HK-2 (cell line): ENCODE data around the gene TAS2R41.

Experiments
- DNase-seq: peaks from one replicate; pipeline ENCODE4 v3.0.0-alpha.2; 2018; ENCODE audit not compliant: unreplicated experiment

The TAS2R41 gene

DNA sequence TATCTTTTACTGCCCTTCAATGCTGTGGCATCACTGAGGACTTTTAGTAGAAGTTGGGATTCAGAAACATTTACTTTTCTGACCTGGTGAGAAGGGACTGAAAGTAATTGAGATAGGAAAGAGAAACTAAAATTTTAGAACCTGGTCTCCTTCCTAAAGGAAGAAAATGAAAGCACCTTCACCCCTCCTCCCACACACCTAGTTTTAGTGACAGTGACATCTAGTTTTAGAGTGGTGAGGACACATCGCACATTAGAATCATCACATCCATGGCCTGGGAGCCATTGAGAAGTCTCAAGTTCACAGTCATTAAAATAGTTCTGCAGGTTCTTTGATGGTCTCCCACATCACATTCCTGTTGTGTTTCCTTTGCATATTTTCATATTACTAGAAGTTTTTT, 16.1 kb downstream of the TAS2R41 start:
- DNase-seq = no peak

DNA sequence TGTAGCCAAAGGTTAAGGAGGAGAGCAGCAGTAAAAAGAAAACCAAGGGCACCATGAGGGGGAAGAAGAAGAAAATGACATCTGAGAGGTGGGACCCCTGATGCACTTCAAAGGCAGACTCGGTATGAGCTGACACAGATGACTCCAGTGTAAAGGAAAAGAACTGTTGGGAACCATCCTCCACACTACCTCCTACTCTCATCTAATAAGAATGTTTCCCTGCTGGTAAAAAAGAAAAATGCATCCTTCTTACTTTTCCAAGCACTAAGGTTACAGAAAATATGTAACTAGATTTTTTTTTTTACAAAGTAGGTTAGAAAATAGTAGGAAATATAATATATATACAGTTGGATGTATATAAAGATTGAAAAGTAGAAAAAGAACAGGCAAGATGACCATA, 16.9 kb downstream of the TAS2R41 start:
- DNase-seq = no peak

DNA sequence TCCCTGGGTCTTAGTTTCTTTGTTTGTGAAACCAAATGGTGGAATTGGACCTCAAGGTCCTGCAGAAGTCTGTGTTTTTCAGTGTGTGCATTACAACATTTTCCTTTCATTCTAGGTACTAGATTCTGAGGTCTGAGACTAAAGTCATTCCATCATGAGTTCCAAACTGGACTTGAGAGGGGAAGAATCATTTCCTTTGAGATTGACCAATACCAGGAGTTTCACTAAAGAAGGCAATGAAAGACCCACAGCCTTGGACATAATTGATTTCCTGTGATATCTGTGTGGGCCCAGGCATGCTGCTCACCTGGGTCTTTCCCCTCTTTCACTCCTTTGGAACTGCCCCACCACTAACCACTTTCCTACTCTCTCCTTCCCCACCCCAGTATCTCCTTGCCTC, 18.2 kb downstream of the TAS2R41 start:
- no peak for DNase-seq

DNA sequence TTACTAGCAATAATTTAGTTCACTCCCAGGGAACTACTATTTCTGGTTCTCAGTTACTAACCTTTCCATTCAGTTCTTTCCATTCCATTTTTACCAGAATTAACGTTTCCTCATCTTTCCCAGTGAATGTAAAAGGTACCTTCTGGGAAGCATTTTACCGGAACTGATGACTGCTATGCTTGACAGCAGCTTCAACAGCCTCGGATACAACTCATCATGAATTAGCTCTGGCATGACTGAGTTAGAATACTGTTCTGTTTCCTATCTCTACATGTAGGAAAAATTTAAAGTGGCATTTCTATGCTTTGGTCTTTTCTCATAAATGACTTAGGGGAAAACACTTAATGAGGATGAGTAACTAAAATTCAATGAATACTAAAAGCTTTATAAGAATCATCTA, 18.6 kb downstream of the TAS2R41 start:
- no peak for DNase-seq

DNA sequence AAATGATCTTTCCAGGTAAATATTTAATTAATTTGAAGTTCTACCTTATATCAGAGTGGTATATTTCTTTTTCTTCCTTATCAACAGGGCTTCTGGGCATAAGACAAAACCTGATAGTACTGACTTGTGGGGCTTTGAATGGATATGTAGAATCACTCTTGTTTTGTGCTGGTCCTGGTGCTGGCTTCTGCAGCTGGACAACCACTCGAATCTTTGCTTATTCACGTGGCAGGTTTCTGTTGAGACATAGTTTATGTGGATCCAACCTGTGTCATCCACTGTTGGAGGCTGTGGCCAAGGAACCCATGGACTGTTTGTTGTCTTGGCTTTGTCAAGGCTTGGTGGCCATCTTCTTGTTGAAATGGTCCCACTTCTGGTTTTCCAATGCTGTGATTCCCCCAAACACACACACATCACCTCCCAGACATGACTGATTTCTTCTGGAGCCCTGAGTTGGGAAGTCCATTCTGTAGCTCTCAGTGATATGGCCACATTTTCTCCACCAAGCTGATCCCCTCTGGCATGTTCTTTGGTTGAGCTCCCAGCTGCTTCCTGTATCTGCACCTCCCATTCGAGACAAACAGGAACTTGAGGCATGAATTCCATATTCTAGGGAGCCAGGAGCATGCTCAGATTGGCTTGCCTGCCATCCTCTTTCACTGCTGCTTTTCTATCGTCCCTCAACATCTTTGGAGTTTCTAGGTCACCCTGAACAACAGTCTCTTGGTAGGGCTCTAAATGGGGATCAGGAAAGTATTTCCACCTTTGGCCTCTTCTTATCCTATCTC, 19.5 kb downstream of the TAS2R41 start:
- no peak for DNase-seq

DNA sequence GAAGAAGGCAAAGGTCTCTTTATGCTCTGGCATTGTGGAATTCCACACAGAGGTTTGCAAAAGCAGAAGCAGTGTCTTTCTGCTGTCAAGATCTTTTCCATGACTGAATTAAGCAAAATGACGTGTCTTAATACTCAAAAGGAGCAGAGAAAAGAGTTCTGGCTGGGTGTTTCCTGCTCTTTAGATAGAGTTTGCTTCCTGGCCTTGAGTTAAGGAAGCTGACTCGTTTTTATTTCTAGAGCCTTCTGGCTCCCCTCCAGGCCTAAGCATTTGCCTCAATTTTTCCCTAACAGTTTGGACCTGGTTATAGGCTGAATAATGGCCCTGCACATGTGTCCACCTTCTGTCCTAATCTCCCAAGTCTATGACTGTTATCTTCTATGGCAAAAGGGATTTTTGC, 21.6 kb downstream of the TAS2R41 start:
- DNase-seq = no peak

DNA sequence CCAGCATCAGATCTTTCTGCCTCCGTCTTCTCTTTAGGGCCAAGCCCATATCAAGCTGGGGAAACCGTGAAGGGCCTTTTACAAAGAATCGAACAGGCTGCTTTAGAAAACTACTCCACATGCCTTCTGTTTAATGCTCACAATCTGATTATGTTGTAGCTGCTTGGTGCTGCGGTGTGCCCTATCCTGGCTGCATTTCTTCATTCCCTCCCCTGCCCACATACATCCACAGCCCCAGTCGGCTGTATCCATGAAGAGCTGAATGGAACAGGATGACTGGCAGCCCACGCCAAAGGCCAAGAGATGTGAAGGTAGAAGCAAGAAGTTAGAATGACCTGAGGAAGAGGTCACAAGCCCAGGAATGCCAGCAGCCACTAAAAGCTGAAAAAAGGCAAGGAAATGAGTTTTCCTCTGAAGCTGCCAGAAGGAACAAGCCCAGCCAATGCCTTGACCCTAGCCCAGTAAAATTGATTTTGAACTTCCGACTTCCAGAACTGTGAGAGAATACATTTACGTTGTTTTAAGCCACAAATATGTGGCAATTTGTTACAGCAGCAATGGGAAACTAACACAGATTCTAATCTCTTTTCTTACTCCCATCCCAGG, 22.2 kb downstream of the TAS2R41 start:
- no peak for DNase-seq

DNA sequence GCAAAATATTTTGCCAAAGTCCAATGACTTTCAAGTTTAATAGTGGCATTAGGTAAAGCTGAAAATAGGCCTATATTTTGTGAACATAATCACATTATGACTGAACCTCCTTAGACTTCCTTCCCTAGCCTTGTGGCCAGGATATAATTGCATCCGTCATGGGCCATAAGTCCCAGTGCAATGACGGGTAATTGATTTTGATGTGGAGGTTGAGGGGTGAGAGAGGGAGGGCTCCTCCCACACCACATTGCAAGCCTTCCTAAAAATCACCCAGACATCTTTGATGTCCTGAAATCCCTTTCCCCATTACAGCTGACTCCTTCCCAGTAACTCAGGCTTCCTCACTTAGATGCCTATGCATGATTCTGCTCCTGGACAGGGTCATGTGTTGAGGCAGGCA, 25.6 kb downstream of the TAS2R41 start:
- no peak for DNase-seq

DNA sequence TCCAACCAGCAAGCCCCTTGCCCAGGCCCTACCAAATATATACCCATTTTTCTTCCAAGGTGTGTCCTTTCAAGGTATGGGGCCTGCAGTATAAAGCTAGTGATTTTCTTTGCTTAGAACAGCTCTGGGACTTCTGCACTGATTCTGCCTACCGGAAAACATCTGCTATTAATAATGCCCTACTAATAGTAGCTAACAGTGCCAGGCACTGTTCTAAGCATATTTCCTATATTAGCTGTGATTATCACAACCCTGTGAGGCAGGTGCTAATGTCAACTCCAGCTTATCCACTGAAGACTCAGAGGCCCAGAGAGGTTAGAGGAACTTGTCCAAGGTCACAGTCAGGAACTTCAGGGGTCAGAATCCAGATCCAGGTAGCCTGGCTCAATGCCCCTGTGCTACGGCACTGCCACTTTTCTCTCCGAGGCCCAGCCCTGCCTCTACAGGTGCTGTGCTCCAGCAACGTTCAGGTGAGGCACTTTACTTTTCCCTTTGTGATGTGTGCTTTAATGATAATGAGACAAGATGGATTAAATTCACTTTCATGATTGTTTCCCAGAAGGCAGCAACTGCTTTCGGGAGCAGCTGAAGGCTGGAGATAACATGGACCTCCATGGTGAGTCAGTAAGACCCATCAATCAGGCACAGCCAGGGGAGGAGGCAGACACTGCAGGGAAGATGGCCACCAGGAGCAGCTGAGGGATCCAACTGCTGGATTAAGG, 26.7 kb downstream of the TAS2R41 start:
- no peak for DNase-seq

DNA sequence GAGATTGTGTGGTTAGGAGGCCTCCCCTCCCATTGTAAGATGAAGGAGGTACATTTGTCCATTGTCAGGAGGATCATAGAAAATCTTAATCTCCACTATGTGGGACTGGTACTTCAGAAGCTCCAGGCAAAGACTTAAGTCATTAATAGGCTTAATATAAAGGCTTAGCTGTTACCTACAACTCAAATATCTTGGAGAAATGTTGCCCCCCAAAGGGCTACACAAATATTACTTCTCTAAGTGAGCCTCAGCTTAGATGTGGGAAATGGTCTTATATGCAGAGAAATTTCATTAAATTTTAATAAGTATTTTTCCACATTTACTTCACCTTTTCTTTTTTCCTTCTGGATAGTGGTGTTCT, 27.2 kb downstream of the TAS2R41 start:
- no peak for DNase-seq

DNA sequence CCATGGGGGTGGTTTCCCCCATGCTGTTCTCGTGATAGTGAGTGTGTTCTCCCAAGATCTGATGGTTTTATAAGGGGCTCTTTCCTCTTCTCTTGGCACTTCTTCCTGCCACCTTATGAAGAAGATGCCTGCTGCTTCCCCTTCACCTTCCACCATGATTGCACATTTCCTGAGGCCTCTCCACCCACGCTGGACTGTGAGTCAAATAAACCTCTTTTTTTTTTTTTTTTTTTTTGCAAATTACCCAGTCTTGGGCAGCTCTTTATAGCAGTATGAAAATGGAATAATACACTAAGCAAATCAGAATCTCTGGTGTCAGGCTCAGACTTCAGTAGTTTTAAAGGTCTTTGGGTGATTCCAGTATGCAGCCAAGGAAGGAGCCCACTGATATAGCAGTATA, 28.2 kb downstream of the TAS2R41 start:
- no peak for DNase-seq

DNA sequence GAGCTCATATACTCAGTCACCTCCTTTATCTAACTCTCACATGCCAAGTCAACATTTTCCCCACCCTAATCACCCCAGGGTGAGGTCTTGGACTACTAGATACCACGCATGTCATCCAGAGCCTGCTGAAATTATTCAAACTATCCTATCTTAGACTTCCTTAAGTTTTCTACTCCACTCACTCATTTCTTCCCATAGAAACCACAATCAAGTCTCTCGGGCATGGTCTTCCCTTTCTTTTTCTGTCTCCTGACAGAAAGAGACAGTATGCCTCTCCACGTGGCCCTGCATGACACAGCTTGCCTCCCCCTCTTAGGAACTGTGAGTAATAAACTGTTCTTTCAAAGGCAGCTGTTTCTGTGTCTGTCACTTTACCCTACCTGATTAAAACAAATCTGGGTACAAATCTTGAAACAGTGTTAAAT, 29.4 kb downstream of the TAS2R41 start:
- no peak for DNase-seq

DNA sequence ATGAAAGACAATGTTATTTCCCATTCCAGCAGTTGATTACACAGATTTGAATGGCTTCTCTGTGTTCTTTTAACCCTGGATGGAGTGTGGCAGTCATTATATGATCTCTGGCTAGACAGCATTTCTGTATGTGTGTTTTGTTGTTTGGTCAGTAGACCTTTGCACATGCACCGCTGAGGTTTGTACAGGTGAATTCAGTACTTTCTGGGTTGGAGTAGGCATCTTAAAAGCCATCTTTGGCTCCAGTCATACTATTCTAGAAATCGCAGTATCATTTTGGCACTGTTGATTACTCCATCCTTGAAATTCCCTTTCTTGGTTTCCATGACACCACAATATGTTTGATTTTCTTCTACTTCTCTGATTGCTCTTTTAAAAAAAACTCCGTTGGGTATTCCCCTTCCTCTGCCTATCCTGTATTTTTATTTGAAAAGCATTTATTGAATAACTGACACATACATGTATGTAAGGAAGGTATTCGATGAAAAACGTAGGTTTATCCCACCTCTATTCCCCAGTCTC, 29.9 kb downstream of the TAS2R41 start:
- no peak for DNase-seq

DNA sequence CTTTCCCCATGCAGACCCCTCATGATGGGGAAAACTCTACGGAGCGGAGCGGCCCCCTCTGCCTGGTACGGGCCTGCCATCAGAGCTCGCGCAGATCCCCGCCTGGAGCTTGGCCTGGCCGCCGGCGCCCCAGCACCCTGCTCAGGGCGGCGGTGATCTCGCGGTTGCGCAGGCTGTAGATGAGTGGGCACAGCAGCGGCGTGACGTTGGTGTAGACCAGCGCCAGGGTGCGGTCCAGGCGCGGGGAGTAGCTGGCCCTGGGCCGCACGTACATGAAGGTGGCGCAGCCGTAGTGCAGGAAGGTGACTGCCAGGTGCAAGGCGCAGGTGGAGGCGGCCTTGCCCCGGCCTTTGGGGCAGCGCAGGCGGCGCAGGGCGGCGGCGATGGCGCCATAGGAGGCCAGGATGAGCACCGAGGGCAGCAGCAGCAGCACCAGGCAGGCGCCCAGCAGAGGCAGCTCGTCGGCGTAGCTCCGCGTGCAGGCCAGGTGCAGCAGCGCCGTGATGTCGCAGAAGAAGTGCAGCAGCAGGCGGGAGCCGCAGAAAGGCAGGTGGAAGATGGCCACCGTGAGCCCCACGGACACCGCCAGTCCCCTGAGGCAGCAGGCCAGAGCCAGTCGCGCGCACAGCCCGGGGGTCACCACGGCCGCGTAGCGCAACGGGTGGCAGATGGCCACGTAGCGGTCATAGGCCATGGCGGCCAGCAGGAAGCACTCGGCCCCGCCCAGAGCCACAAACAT, 33.4 kb downstream of the TAS2R41 start:
- no peak for DNase-seq

DNA sequence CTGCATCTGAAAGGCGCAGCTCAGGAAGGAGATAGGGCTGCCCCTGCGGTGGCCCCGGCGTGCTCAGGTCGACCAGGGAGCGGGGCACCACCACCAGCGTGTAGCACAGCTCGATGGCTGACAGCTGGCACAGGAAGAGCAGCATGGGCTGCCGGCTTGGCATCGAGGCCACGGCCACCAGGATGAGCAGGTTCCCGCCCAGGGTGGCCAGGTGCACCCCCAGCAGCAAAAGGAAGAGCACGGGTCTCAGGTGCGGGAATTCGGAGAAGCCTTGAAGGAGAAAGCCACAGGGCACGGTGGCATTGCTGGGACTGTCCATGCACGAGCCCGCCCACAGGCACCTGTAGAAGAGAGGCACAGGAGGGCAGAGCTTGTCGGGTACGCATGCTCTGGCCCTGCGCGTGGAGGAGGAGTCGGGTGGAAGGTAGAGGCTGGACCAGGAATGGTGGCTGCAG, 33.9 kb downstream of the TAS2R41 start:
- DNase-seq = no peak

DNA sequence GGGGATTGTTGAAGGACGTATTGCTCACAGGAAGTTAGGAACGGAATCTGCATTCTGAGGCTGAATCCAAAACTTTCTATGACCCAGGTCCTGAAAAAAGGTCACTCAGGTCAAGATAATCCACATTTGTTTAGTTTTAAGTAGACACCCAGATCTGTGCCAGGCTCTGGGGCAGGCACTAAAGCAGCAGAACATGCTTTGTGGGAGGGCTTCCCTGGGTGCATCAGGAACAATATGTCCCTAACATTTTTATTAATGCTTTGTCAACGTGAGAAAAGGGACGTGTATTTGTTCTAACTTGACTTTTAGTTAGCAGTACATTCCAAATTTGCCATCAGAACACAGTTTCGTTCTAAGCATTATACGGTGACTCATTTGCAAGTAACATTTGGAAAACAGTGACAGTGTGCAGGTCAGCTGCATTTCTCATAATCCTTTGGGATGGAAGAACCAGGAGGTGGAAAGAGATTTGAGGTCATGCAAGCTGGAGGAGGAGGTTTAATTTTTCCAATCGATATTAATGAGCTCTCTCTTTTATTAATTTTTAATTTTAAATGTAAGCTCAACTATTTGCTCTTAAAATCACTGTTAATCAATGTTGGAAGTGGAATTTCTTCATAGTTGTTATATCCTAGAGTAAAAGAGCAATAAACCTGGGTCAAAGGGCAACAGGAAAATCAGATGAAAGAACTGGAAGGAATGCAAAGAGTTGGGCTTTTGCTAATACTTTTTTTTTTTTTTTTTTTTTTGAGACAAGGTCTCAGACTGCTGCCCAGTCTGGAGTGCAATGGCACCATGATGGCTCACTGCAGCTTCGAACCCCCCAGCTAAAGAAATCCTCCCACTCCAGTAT, 35.0 kb downstream of the TAS2R41 start:
- DNase-seq = no peak

DNA sequence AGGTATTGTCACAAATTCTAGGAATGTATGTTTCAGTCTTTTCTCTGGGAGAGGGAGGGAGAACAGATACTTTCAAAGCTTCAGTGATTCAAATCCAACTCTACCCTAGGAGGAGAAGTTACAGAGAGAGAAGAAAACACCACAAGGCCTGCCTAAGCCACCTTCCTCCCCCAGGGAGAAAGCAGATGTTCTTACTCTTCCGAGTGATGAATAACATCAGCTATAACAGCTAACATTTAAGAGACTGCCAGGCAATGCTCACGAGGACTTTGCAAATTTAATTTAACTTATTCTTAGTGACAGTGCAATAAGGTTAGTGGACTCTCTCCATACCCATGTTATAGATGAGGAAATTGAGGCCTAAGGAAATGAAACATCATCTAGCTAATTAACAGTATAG, 36.8 kb downstream of the TAS2R41 start:
- no peak for DNase-seq

DNA sequence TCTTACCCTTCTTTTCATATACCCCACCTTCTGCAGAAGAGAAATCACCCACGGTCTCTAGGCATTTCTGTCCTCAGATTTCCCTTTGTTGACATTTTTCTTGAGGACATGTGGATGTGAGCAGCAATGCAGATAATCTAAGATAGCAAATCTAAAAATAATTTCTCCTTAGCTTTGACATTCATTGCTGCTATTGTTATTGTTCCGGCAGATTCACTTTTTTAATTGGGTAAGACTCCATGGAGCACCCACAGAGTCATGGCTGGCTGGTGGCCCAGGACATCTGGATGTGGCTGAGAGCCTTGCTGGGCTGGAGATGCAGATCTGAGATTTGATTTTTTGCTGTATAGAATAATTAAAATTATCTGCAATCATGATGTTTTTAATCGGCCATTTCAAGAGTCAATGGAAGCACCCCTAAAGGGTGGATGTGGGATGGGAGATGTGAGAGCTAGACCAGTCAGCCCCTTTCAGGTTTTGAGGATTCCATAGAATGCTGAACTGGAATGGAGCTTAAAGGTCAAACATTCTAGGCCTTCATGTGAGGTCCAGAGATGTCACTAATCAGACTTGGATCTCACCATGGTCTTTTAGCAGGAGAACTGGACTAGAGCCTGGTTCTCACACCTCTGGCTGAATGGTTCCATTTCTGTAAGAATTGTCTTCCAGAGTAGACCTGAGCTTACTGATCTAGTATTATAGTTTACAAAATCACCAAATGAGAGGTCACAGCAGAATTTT, 37.5 kb downstream of the TAS2R41 start:
- no peak for DNase-seq

DNA sequence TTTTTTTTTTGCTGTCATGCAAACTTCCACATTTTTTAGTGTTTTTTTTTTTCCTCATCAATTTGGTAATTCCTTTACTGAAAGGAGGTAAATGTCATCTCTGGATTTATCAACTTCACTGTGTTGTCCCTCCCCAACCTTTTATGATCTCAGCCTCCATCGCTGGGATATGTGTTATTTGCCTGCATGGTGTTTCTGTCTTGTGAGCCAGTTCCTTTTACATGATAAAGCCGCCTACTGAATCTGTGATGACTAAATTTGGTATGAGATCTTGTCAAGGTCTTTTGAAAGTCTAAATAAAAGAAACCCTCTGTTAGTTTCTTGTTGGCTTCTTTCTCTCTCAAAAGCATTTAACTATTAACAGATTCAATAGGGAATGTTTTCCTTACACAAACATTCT, 39.3 kb downstream of the TAS2R41 start:
- DNase-seq = no peak

DNA sequence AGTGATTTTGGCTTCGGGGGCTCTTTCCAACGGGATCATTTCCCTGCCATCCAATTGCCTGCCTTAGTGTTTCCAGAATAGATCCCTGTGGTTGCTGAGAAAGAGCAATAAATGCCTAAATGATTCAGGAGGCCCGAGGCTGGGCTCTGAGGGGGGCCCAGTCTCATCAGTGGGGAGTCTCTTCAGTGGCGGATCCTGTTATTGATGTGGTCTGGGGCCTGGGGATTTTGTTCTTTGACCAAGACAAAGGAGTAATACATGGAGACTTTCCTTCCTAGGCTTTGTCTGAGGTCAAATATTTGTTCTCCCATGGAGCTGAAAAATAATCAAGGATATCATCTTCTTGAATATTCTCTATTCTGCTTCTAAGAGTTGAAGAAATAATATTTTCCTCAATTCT, 40.8 kb downstream of the TAS2R41 start:
- DNase-seq = no peak
